Effector CD4-positive, alpha-beta T cell (primary cell): Measurements from ENCODE around the gene COX6B2. TPM values are rescaled to one million over a fixed set of nuclear protein-coding genes. Genes with fewer than 3 reads are reported as not detected.
"Not testable (repeated sequence)": the region's sequence is repeated elsewhere in the genome, so short reads cannot be mapped to it uniquely, and the experiment has no call there.

Source experiments
- DNase-seq: peaks from one replicate; pipeline ENCODE4 v3.0.0-alpha.2; 2020
- total RNA-seq: gene quantifications from one replicate; lab custom pipeline; 2026; lab: John Stamatoyannopoulos, UW

COX6B2 gene
- total RNA-seq, result not detected

- no peak for DNase-seq
Measured at GRCh38 chr19:55354698-55355212, at the start of gene COX6B2. Gene COX6B2, minus strand, starts transcription at chr19:55354719. Its CDS starts 198 bp downstream, at chr19:55354521.

GRCh38 chr19:55402509-55402908 is 48.0 kb upstream of the COX6B2 start:
- DNase-seq, result no peak

- not testable (repeated sequence) for DNase-seq
Measured at GRCh38 chr19:55401390-55401789, 46.9 kb upstream of the COX6B2 start.

- DNase-seq, result no peak
Measured at GRCh38 chr19:55400281-55401087, 46.0 kb upstream of the COX6B2 start.

- DNase-seq, result no peak
Measured at GRCh38 chr19:55398200-55398925, 43.8 kb upstream of the COX6B2 start.

- DNase-seq, result no peak
Measured at GRCh38 chr19:55392820-55393761, 38.6 kb upstream of the COX6B2 start.

- no peak for DNase-seq
Measured at GRCh38 chr19:55391702-55392615, 37.4 kb upstream of the COX6B2 start.

GRCh38 chr19:55391191-55391670 is 36.7 kb upstream of the COX6B2 start:
- DNase-seq, result no peak

GRCh38 chr19:55390461-55390880 is 36.0 kb upstream of the COX6B2 start:
- no peak for DNase-seq

GRCh38 chr19:55389386-55390317 is 35.1 kb upstream of the COX6B2 start:
- no peak for DNase-seq

- no peak for DNase-seq
Measured at GRCh38 chr19:55387736-55388497, 33.4 kb upstream of the COX6B2 start.

GRCh38 chr19:55386493-55386971 is 32.0 kb upstream of the COX6B2 start:
- DNase-seq, result no peak

GRCh38 chr19:55385724-55386492 is 31.4 kb upstream of the COX6B2 start, which contains the start of gene RPL28:
Gene RPL28, plus strand, starts transcription at chr19:55385932. Its CDS starts 426 bp downstream, at chr19:55386358.
- DNase-seq, result peak; percentile 97

- peak; percentile 96 for DNase-seq
Measured at GRCh38 chr19:55384920-55385723, 30.6 kb upstream of the COX6B2 start.

- DNase-seq, result no peak
Measured at GRCh38 chr19:55384131-55384919, 29.8 kb upstream of the COX6B2 start, which contains the start of gene TMEM238. Gene TMEM238, minus strand, starts transcription at chr19:55384292. Its CDS starts 33 bp downstream, at chr19:55384259.
